ENCODE measurements around the gene SEPTIN2.
"Not testable (repeated sequence)": the region's sequence is repeated elsewhere in the genome, so short reads cannot be mapped to it uniquely, and the experiment has no call there.

SEPTIN2 gene

DNA sequence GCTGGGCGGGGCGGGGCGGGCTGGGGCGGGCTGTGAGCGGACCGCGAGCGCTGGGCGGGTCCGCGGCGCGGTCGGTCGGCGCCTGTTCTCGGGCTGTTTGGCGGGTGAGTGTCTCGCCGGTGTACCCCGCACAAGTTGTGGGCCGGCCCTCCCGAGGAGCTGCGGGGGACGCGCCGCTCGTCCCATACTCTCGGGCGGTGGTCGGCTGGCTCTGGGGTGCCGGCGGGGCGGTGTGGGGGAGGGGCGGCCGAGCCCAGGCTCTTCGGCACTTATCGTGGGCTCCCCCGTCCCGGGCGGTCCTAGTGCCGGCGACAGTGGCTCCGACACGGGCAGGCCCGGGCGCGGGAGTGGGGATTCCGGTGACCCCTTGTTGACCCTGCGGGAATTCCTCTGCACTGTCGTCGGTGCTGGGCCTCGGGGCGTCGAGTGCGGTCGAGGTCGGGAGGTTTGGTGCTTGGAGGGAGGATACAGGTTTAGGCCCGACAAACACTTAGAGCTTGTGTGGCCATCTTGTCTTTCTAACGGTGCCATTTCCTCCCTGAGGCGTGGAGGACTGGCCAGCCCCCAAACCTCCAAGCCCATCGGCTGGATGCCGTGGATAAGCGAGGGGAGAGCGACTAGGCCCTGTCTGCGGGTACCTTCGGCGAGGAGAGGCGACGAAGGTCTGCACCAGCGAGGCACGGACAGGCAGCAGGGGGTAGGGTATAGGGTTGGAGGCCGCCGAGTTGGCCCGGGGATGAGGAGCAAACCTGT, at the start of gene SEPTIN2:
Gene SEPTIN2 (plus strand): TSS at position 47 of the 753 bp plus-strand sequence. CDS start 8,308 bp downstream, outside the sequence.
- peak; percentile 34 for DNase-seq

DNA sequence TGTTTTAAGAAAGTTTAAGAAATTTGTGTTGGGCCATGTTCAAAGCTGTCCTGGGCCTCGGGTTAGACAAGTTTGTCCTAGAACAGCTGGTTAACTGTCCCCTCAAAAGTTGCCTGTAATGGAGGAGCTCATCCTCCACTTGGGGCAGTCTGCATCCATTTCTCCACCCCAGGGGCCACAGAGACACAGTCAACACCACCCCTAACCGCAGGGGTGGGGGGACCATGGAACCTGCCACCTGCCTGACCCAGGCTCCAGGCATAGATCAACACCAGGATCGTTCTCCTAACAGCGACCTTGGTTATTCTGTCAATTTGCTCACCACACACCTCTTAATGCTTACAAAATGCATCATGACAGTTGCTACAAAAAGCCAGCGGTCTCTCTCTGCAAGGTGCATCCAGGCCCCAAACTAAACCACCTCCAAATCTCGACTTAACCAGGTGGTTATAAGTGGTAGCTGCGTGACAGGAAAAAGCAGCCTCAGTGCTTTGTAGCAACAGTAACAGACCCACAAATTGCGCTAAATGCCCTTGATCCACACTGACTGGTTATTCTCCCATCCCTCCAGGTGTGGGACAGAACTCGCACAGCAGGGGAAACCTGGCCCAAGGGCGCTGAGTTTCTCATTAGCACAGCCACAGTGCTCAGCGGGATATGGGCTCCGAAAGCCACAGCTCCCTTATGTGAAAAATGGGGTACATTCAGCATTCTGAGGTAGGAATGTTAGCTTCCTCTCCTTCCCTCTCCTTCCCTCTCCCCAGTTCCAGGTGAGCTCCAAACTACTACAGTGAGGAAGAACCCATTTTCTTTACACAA, 48.3 kb upstream of the SEPTIN2 start:
- no peak for DNase-seq

DNA sequence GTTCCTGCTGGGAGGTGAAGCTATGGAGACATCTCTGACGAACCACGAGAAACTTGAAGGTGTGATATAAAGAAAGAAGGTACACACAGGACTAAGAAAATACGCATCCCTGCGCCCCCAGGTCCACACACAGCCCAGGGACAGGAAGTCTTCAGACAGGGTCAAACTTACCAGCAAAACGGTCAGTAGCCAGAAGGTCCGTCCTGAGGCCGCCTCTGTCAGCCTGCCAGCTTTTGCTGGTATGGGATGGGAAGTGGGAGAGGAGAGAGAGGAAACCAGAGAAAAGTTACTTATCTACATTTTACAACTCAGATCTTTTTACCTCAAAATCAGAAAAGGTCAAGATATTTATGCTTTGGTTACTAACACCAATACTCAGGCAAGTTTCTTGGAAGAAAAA, 47.4 kb upstream of the SEPTIN2 start:
- no peak for DNase-seq

DNA sequence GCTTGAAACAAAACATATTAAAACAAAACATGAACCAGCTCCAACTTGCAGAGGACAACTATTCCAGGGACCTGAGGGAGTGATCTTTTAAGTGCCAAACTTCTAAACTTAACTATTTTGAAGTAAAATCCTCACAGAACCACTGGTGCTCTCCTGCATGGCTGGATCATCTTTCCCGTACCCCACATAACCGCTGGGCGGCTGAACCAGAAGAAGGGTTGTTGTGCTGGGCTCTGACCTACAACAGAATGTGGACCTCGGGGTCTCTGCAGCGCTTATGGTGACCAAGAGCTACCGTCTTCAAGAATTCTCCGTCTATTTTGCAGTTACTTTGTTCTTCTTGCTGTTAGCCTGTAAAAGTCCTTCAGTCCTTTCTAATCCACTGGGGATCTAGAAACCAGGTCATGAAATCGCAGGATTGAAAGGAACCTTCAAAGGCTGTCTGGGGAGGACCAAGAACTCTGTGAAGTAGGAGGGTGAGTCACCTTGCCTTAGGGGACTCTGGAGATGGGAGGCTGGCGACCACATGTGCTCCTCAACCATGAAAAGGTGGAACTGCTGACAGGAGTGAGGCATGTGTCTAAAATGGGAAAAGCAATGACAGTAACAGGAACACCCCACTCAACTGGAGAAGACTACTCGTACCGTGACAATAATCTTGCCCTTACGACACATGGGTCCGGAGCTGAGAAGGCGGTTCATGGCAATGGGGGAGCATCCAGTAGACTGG, 46.8 kb upstream of the SEPTIN2 start:
- DNase-seq: no peak

DNA sequence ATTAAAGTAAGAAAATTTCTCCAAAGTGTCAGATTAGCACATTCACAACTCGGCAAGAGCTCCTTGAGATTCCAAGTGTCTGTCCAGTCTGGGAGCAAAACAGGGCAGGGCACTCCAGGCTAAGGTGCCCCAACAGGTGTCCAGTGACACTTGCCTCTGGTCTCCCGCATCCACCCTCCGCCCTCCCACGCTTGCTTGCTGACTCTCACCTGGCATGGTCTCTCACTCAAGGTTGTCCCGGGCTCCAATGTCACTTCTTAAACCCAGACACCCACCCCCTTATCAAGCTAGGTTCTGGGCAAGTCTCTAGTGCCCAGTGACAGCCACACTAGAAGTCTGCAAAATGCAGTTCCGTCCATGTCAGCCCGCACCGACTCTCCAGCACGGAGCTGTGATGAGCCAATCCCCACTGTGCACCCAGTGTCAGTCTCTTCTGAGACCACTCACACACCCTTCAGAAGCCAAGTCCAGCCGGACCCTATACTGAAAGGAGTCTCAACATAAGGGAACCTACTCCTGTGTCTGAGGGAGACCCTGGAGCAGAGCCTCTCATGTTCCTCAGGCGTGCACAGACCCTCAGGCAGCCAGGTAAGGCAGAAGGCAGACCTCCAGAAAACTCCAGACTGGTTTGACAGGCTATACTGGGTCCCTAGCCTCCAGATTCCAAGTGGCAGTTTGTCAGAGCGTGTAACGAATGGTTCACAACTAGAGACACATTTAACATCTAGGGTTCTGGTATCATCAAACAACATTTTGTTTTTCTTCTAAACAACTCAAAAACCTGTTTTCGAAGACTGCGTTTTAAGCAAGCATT, 45.8 kb upstream of the SEPTIN2 start:
- no peak for DNase-seq

DNA sequence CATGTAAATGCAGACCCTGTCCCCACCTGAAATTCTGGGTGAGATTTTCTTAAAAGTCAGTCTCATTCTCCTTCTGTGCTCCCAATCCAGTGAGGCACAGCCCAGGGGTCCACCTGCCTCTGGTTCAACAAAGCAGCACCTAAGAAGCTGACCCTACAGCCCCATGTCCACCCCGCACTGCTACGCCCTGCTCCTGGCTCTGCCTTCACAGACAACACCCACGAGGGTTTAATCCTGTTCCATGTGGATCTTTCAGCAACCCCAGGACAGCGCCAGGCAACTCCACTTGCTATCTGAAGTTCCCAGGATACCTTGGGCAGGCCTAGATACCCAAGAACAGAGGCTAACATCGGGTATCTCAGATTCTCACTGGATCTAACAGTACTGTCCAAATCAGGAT, 45.2 kb upstream of the SEPTIN2 start:
- no peak for DNase-seq

DNA sequence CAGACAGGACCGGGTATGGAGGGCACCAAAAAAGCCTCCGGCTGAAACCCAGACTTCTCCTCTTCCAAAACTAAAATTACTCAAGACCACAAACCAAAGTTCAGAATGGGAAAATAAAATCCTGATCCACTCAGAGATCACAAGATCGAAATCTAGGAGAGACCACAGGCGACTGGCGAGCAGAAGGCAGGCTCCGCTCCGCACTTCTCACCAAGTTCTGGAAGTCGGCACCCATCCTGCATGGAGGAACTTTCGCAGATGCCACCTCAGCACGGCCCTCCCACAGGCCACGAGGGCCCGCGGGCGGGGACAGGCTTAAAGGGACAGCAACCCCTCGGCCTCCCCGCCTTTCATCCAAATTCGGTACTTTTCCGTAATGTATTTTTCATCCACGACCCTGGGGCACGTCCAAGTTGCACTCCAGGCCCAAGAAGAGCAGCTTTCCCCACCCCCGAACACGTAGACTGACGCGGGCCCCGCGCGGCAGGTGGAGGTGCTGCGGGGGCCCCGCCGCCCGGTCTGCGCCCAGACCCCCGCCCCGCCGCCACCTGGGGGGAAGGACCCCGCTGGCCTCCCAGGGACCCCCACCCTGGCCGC, 43.9 kb upstream of the SEPTIN2 start:
- no peak for DNase-seq

DNA sequence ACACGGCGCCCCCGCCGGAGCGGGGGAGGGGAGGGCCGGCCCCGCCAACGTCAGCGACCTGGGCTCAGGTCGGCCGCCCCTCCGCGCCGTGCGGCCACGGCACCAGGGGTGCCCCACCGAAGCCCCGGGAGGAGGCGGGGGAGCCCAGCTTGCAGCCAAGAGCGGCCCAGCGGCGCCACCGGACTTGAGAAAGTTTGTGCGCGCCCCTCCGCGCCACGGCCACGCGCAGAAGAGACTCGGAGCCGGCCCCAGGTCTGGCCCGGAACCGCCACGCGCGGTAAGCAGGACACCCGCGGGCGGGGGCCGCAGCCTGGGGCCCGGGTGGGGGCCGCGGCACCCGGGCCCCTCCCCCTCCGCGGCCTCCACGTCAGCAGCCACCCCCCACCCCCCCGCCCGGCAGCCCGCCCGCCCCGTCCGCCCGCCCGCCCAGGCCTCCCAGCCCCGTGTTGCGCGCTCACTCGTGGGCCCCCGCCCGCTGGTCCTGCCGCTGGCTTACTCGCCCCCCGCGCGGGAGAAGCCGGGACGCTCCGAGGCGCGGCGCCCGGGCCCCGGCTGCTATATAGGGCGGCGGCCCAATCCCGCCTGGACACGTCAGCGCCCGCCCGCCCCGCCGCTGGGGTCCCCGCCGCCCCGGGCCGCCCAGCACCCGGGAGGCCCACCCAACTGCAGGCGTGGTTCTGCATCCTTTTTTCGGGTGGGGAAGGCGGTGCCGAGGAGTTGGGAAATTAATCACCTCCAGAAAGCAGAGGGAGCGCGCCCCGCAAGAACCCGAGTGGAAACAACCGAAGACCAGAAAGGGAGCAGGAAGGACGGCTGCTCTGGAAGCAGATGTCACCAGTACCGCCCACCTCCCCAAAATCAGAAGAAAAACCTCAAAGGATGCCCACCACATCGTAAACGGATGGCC, 43.2 kb upstream of the SEPTIN2 start:
- DNase-seq: peak; percentile 22

DNA sequence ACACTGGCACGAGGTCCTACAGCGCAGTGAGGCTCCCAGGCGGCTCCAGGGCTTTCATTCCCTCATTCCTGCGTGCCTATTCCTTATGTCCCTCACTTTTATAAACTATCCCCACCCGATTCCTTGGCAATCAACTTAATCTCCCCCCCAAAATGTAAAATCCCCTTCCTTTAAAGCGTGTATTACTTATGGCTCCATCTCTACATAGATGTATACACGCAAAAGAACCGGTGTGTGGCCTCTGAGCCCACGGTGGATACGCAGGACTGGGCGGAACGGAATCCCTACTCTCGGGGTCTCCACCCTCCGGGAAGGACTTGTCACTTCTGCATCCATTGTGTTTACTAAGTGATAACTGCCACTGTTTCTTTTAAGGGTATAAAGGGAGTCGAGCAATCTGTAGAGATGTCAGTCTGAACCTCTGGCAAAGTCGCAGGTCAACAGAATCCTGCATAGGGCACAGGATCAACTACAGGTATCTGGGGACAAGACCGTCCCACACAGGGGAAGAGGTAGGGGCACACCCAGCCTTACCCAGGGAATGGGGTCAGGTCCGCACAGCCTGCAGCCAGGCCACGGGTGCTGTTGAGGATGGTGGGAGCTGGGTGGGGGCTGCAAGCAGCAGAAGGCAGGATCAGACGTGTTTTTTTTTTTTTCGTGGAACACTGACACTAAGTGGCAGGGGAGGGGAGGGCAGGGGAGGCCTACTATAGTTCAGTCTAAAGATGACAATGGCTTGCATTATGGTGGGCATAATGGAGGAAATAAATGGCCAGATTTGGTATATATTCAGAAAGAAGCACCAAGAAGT, 42.3 kb upstream of the SEPTIN2 start:
- DNase-seq: no peak

DNA sequence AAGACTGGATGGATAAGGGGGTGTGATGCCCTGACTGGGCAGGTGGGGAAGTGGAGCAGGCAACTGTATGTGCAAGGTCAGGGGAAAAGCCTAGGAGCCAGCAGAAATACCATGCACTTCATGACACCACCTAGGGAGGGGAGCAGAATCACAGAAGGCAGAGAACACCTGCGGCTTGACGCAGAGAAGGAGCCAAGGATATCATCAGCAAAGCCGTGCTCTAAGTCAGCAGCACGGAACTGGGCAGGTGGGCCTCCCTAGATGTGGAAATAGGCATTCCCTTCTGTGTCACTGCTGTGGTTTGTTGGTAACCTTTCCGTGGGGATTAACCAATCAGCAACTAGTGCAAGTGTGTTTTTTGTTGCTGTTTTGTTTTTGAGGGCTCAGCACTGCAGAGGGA, 41.6 kb upstream of the SEPTIN2 start:
- no peak for DNase-seq

DNA sequence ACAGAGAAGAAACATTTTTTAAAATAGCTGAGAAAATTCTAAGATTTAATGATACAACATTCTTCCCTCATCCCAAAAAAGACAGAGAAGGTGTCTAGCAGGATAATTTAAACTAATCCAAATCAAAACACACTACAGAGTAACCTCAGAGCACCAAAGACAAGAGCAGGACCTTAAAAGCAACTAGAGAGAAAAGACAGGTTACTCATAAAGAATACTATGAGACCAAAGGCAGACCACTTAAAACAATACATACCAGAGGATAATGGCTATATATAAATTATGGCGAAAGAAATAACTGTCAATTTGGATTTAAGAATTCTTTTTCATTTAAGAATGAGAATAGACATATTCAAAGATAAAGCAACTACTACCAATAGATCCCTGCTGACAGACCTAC, 40.2 kb upstream of the SEPTIN2 start:
- DNase-seq: no peak

DNA sequence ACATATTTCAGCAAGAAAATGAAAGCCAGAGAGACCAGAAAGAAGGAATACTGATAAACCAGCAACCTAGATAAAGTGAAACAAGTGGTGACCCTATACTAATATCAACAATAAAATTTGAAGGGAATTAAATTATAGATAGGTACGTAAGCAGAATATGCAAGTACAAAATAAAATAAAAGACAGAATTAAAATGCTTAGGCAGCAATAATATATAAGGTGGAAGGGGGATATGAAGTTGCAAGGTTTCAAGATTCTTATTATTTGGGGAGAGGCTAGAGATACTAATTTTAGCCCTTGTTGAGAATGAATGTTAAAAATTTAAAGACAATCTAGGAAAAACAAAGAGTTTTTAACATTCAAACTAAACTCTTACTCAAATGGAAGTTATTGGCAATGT, 39.8 kb upstream of the SEPTIN2 start:
- no peak for DNase-seq

DNA sequence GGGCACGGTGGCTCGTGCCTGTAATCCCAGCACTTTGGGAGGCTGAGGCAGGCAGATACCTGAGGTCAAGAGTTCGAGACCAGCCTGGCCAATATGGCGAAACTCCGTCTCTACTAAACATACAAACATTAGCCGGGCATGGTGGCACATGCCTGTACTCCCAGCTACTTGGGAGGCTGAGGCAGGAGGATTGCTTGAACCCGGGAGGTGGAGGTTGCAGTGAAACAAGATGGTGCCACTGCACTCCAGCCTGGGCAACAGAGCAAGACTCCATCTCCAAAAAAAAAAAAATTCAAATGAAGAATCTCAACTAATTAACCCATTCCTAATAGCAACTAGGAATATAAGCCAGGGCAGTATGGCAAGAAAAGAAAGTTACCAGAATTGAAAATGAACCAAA, 37.4 kb upstream of the SEPTIN2 start:
- DNase-seq: not testable (repeated sequence)

DNA sequence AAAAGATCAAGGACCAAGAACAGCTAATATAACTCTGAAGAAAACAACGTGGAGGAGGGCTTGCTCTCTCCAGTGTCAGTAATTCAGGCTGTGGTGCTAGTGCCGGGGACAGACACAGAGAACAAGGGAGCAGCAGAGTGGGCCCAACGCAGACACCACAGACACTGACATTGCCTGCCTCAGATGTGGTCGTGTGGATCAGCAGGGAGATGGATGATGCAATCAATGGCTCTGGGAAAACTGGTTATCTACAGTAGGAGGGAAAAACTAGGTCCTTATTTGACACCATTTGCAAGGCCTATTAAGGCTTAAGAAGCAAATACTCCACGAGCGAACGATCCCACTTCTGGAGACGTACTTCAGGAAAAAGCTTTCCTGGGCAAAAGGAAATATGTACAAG, 36.3 kb upstream of the SEPTIN2 start:
- DNase-seq: no peak

DNA sequence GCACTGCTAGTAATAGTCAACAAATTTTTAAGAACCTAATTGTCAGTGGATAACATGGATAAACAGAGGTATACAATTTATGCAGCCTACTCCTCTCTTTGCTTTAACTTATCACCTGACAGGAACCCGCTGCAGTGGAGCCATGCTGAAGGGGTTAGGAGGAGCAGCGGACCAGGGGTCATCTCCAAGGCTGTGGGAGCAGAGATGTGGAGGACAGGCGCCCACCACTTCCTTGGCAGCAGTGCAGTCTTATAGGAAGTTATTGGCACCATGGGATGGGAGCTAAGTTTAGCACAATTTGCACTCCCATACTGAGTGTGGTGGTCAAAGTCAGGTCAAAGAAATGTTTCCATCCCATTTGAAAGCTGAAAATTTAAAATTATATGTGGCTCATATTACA, 35.9 kb upstream of the SEPTIN2 start:
- DNase-seq: no peak

DNA sequence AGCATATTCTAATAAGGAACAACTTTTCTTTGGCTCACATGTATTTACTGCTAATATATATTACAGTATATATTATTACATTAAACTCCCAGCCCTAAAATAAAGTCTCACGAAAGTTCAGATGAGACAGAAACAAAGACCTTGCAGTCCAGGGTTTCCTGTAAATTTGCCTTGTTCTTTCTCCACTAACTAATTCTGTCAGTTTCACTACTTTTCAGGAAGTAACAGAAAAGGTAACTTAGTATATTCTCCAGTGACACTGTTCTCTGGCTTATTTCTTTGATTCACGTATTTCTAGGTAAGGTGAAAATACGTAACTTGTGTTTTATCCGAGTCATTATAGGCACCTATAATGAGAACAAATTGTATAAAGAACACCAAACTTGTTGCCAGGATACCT, 35.4 kb upstream of the SEPTIN2 start:
- DNase-seq: no peak

DNA sequence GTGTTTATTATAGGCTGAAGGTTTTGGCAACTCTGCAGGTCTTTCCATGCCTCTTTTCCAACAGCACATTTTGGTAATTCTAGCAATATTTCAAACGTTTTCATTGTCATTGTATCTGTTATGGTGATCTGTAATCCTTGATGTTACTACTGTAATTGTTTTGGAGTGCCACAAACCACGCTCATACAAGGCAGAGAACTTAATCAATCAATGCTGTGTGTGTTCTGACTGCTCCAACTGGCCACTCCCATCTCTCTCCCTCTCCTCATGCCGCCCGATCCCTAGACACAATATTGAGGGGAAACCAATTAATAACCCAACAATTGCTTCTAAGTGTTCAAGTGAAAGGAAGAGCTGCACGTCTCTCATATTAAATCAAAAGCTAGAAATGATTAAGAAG, 33.2 kb upstream of the SEPTIN2 start:
- no peak for DNase-seq

DNA sequence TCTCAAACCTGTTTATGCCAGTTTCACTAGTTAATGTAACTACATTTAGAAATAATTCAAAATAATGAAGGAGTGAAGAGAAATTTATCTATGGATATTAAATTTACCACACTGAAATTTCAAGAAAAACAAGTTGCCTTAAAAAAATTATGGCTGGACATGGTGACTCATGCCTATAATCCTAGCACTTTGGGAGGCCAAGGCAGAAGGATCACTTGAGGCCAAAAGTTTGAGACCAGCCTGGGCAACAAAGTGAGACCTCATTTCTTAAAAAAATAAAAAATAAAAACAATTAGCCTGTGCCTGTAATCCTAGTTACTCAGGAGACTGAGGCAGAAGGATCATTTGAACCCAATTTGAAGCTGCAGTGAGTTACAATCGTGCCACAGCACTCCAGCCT, 30.1 kb upstream of the SEPTIN2 start:
- DNase-seq: no peak

DNA sequence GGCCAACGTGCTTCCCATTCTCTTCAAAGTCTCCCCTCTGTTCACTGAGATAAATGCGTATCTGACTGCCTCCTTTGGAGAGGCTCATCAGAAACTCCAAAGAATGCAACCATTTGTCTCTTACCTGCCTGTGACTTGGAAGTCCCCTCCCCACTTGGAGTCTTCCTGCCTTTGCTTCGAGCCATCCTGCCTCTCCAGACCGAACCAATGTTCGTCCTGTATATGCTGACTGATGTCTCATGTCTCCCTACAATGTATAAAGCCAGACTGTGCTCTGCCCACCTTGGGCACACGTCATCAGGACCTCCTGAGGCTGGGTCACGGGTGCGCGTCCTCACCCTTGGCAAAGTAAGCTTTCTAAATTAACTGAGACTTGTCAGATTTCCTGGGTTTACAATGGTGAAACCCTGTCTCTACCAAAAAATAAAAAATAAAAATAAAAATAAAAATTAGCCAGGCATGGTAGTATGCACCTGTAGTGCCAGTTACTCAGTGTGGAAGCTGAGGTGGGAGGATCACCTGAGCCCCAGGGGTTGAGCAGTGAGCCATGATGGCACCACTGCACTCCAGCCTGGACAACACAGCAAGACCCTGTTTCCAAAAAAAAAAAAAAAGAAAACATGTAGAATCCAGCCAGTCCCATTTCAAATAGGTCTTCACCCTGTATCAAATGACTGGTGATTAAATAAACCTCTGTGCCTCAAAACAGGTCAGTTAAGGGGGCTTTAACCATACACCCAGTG, 29.2 kb upstream of the SEPTIN2 start:
- no peak for DNase-seq
